Astrocyte (in vitro differentiated cells and primary cell): ENCODE measurements around the gene IL4I1. TPM values are rescaled to one million over a fixed set of nuclear protein-coding genes. Genes with fewer than 3 reads are reported as not detected.
A peak's percentile ranks its signal among the peaks of the same experiment; 100 is the strongest.

Source experiments
- DNase-seq: peaks from one replicate; pipeline ENCODE4 v3.0.0-alpha.2; 2010; ENCODE audit warnings: low read depth
- FAIRE-seq: peaks from 2 replicates; lab custom pipeline; 2011; peaks lifted over from hg19 to GRCh38; lab: Jason Lieb, UNC
- H2AFZ ChIP-seq: 2 replicates; pipeline ENCODE4 v1.6.0; 2012; ENCODE audit warnings: low read depth, low read length, inconsistent platforms
- H3K27ac ChIP-seq: 2 replicates; pipeline ENCODE4 v1.5.1; 2011; ENCODE audit warnings: low read depth, low read length, inconsistent platforms
- H3K27me3 ChIP-seq: 2 replicates; pipeline ENCODE4 v1.6.0; 2011; ENCODE audit warnings: low read length, inconsistent platforms; ENCODE audit not compliant: insufficient read depth
- H3K36me3 ChIP-seq: 2 replicates; pipeline ENCODE4 v1.5.1; 2011; ENCODE audit warnings: low read length, inconsistent platforms; ENCODE audit not compliant: insufficient read depth
- H3K4me1 ChIP-seq: 2 replicates; pipeline ENCODE4 v1.5.1; 2011; ENCODE audit warnings: low read length, inconsistent platforms; ENCODE audit not compliant: insufficient read depth
- H3K4me2 ChIP-seq: 2 replicates; pipeline ENCODE4 v1.6.0; 2012; ENCODE audit warnings: low read length, inconsistent platforms
- H3K4me3 ChIP-seq: 2 replicates; pipeline ENCODE4 v1.5.1; 2011; ENCODE audit warnings: low read depth, mild to moderate bottlenecking, low read length, inconsistent platforms; ENCODE audit not compliant: insufficient read depth
- H3K79me2 ChIP-seq: 2 replicates; pipeline ENCODE4 v1.6.0; 2012; ENCODE audit warnings: mild to moderate bottlenecking, low read length, inconsistent platforms; ENCODE audit not compliant: insufficient read depth
- H3K9ac ChIP-seq: 2 replicates; pipeline ENCODE4 v1.6.0; 2012; ENCODE audit warnings: mild to moderate bottlenecking, low read length, inconsistent platforms
- H3K9me3 ChIP-seq: 2 replicates; pipeline ENCODE4 v1.5.1; 2012; ENCODE audit warnings: low read depth, mild to moderate bottlenecking, low read length, inconsistent platforms; ENCODE audit not compliant: insufficient read depth
- H4K20me1 ChIP-seq: 2 replicates; pipeline ENCODE4 v1.6.0; 2012; ENCODE audit warnings: low read length, inconsistent platforms; ENCODE audit not compliant: insufficient read depth
- H3K27ac Mint-ChIP-seq: one replicate; pipeline ENCODE4 v1.8.0; 2021; ENCODE audit warnings: mild to moderate bottlenecking, mixed read lengths; ENCODE audit not compliant: unreplicated experiment
- H3K27me3 Mint-ChIP-seq: one replicate; pipeline ENCODE4 v1.8.0; 2021; ENCODE audit warnings: low read depth, mixed read lengths; ENCODE audit not compliant: unreplicated experiment
- H3K36me3 Mint-ChIP-seq: one replicate; pipeline ENCODE4 v1.8.0; 2021; ENCODE audit warnings: low read depth, mixed read lengths; ENCODE audit not compliant: unreplicated experiment
- H3K4me1 Mint-ChIP-seq: one replicate; pipeline ENCODE4 v1.8.0; 2021; ENCODE audit warnings: low read depth, mixed read lengths; ENCODE audit not compliant: unreplicated experiment
- H3K4me3 Mint-ChIP-seq: one replicate; pipeline ENCODE4 v1.8.0; 2021; ENCODE audit warnings: mild to moderate bottlenecking, moderate library complexity, mixed read lengths; ENCODE audit not compliant: unreplicated experiment
- H3K9me3 Mint-ChIP-seq: one replicate; pipeline ENCODE4 v1.8.0; 2021; ENCODE audit warnings: mild to moderate bottlenecking, mixed read lengths; ENCODE audit not compliant: unreplicated experiment
- CTCF ChIP-seq: IDR thresholded peaks from 2 replicates; pipeline ENCODE4 v1.5.1; 2011; ENCODE audit warnings: low read depth, mild to moderate bottlenecking, inconsistent platforms, low read length, moderate library complexity; ENCODE audit not compliant: insufficient read depth
- EZH2 ChIP-seq: IDR thresholded peaks from 2 replicates; pipeline ENCODE4 v1.6.1; 2012; ENCODE audit warnings: mild to moderate bottlenecking, low read length, inconsistent platforms; ENCODE audit not compliant: insufficient read depth
- total RNA-seq: library from RNA; stranded (reverse); gene quantifications from 2 replicates; pipeline ENCODE4 v1.2.1, GENCODE V29; 2021

The IL4I1 gene
- total RNA-seq, 1 donor from 2014 or later = 0.27 TPM

- FAIRE-seq (no peak), DNase-seq (peak; percentile 17)
- Histone ChIP-seq H3K79me2 (no peaks in the 10 kb centered on the region), H3K4me3 (peak overlapping the region; percentile 29), H4K20me1 (no peaks in the 10 kb centered on the region), H3K4me2 (peak overlapping the region; percentile 81), H3K9me3 (no peaks in the 10 kb centered on the region), H3K9ac (no peak overlapping the region), H3K36me3 (no peaks in the 10 kb centered on the region), H2AFZ (peak overlapping the region; percentile 29), H3K4me1 (peaks cover 4% of the 10 kb centered on the region), H3K27ac (no peak overlapping the region), H3K27me3 (no peaks in the 10 kb centered on the region)
- H3K36me3 Mint-ChIP-seq = peaks cover 9% of the 10 kb centered on the region
- H3K27me3 Mint-ChIP-seq = peaks cover 6% of the 10 kb centered on the region
- peak overlapping the region; percentile 45 for H3K4me3 Mint-ChIP-seq
- peaks cover 2% of the 10 kb centered on the region for H3K9me3 Mint-ChIP-seq
- H3K4me1 Mint-ChIP-seq = no peaks in the 10 kb centered on the region
- H3K27ac Mint-ChIP-seq = no peak overlapping the region
- TF ChIP-seq EZH2 = no peak
- TF ChIP-seq CTCF = peak; percentile 94
These were observed 41.2 kb upstream of the IL4I1 start for GRCh38 chr19:49937750-49938381.

- Mint-ChIP-seq H3K27ac (no peak overlapping the region), H3K9me3 (peaks cover 2% of the 10 kb centered on the region), H3K27me3 (peaks cover 3% of the 10 kb centered on the region), H3K36me3 (peaks cover 16% of the 10 kb centered on the region), H3K4me1 (no peaks in the 10 kb centered on the region), H3K4me3 (no peak overlapping the region)
- no peak overlapping the region for H3K27ac ChIP-seq
- no peaks in the 10 kb centered on the region for H3K9me3 ChIP-seq
- H3K4me3 ChIP-seq = no peak overlapping the region
- TF ChIP-seq CTCF = no peak
- FAIRE-seq (no peak), DNase-seq (no peak)
- no peak overlapping the region for H3K4me2 ChIP-seq
- H3K36me3 ChIP-seq = no peaks in the 10 kb centered on the region
- H3K27me3 ChIP-seq = no peaks in the 10 kb centered on the region
- no peaks in the 10 kb centered on the region for H3K79me2 ChIP-seq
- no peaks in the 10 kb centered on the region for H4K20me1 ChIP-seq
- H3K4me1 ChIP-seq = peaks cover 4% of the 10 kb centered on the region
- H3K9ac ChIP-seq = no peak overlapping the region
- H2AFZ ChIP-seq = no peak overlapping the region
These were observed 39.9 kb upstream of the IL4I1 start for GRCh38 chr19:49936549-49936948.

- H3K36me3 ChIP-seq = no peaks in the 10 kb centered on the region
- Mint-ChIP-seq H3K27ac (no peak overlapping the region), H3K9me3 (peaks cover 2% of the 10 kb centered on the region), H3K27me3 (no peaks in the 10 kb centered on the region), H3K4me1 (no peaks in the 10 kb centered on the region), H3K4me3 (no peak overlapping the region), H3K36me3 (peaks cover 23% of the 10 kb centered on the region)
- DNase-seq (no peak), FAIRE-seq (no peak)
- TF ChIP-seq CTCF (no peak), EZH2 (no peak)
- H3K79me2 ChIP-seq = peaks cover 6% of the 10 kb centered on the region
- H3K4me3 ChIP-seq = no peak overlapping the region
- no peaks in the 10 kb centered on the region for H3K27me3 ChIP-seq
- peaks cover 4% of the 10 kb centered on the region for H3K4me1 ChIP-seq
- no peak overlapping the region for H3K9ac ChIP-seq
- no peak overlapping the region for H3K27ac ChIP-seq
- no peaks in the 10 kb centered on the region for H3K9me3 ChIP-seq
- no peak overlapping the region for H2AFZ ChIP-seq
- no peak overlapping the region for H3K4me2 ChIP-seq
- no peaks in the 10 kb centered on the region for H4K20me1 ChIP-seq
These were observed 37.0 kb upstream of the IL4I1 start for GRCh38 chr19:49933643-49934042.
